Globus pallidus (tissue), 1 donor: ENCODE results near the gene BSPRY.
"Not testable (repeated sequence)": the region's sequence is repeated elsewhere in the genome, so short reads cannot be mapped to it uniquely, and the experiment has no call there.

Source experiments
- DNase-seq: peaks from one replicate; pipeline ENCODE4 v3.0.0-alpha.2; 2015; ENCODE audit warnings: low spot score

BSPRY gene

DNA sequence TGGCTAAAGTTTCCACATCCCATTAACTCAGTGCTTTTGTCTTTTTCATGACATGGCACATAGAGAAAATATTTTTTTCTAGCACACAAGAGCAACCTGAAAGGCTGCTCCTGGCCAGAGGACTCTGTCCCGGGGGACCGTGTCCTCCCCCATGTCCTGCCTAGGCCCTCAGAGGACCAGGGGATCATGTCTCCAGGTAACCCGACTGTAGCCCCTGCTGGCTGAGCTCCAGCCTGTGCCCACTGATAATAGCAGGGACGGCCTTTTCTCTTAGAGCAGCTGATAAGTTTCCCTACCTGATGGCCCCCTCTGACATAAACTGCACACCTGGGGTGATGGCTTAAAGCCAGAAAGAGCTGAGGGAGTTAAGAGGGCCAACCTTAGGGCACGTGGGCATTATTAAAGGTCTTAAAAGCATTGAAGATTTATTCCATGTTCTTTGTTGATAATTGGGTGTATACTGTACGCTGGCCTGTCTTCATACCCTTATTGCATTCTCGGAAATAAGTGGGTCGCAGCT lies 21.5 kb downstream of the BSPRY start:
- DNase-seq: no peak

DNA sequence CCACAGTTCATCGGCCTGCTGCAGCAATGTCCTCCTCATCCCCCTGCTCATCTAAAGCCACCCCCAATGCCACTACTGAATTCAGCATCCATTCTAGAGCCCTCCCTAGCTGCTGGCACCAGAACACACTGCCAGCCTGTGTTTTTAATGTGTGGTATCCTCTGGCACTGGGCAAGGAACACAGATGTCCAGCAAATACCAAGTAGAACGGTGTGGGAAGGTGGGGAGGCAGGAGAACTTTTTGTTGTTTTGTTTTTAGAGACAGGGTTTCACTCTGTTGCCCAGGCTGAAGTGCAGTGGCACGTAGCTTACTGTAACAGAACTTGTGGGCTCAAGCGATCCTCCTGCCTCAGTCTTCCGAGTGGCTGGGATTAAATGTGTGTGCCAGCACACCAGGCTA lies 22.7 kb downstream of the BSPRY start:
- no peak for DNase-seq

DNA sequence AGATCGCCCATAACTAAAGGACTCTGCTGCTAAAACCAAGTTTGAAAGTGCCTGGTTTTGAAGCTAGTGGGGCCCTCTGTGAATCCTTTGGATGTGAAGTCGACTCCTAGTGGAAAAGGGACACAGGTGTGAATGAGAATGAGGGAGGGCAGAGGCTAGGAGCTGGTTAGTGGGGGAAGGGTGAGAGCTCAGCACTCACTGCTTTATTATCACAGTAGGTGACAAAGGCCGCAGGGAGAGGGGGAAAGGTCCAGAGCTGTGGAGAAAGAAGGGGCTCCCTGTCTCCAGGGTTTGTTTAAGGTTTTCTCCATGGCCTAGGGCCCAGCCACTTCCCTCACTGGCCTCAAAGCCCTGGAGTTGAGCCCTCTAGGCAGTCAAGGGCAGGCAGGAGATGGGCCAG lies 23.9 kb downstream of the BSPRY start:
- DNase-seq: no peak

- DNase-seq: no peak
These were observed 24.5 kb downstream of the BSPRY start for GRCh38 chr9:113373676-113374392.

DNA sequence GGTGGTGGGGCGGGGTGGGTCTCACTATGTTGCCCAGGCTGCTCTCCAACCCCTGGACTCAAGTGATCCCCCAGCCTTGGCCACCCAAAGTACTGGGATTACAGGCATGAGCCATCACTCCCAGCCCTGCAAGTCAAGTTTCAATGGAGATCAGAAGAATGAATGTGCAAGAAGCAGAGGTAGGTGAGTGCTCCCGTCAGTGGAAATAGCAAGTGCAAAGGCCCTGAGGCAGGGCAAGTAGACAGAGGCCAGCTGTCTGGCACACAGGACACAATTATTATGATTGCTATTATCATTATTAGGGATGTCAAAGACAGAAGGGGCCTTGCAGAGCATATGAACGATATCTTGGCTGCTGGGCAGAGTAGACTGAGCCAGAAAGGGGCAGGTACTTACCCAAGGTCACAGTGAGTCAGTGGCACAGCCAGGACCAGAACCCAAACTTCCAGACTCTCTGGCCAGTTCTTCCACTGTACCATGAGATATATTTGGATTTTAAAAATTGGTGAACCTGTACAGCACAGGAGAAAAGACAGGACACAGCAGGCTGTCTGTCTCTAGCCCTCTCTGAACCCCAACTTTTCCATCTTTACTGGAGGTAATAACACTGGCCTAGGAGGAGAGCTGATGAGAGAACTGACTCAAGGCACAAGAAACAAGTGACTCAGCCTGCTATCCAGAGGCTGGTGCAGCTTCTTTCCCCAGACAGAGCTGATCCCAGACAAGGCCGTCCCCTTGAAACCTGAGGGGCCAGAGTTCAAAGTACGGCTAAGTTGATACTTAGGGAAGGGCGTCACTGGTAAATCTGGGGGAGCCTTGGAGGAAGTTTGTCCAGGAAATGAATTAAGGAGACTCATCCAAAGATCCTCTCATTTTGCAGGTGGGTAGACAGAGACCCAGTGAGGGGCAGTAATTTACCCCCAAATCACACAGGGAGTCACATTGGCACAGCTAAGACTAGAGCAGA lies 26.0 kb downstream of the BSPRY start:
- DNase-seq: no peak

DNA sequence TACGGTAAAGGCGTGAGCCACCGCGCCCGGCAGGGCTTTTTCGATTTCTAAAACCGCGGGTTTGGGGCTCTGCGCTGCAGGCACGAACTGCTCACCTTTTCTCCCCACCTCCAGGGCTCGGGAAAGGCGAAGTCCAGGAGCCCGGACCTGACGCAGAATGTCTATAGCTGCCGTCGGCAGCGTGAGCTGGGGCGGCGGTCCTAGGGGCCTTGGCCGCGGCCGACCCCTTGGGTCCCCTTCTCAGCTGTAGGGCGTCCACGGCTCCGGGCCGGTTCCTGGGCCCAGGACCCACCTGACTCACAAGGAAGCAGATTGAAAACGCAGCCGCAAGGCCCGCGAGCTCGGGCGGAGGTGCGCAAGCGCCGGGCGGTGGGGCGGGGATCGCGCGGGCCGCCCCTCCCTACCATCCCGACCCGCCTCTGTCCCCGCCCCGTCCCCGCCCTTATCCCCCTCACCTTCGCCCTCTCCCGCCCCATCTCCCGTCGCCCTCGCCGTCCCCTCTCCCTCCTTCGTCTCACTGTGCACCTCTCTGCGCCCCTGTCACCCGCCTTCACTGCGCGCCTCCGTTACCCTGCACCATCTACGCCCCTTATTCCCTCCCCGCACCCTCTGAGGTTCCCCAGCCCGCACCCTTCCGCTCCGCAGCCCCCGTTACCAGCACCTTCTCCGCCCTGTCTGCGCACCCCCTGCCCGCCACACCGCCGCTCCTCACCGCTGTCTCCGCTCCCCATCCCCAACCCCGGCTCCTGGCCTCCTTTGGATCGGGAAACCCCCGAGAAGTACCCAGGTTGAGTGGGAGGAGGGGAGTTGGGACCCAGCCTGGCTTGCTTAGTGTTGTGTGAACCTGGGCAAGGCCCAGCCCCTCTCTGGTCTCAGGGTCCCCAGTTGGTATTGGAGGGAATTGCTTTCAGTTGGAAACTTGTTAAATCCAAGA lies 27.6 kb downstream of the BSPRY start, which contains the start of gene HDHD3:
Gene HDHD3 (minus strand): TSS at position 353 of the 934 bp plus-strand sequence. CDS start 2,632 bp downstream, outside the sequence.
- DNase-seq: peak; percentile 63

DNA sequence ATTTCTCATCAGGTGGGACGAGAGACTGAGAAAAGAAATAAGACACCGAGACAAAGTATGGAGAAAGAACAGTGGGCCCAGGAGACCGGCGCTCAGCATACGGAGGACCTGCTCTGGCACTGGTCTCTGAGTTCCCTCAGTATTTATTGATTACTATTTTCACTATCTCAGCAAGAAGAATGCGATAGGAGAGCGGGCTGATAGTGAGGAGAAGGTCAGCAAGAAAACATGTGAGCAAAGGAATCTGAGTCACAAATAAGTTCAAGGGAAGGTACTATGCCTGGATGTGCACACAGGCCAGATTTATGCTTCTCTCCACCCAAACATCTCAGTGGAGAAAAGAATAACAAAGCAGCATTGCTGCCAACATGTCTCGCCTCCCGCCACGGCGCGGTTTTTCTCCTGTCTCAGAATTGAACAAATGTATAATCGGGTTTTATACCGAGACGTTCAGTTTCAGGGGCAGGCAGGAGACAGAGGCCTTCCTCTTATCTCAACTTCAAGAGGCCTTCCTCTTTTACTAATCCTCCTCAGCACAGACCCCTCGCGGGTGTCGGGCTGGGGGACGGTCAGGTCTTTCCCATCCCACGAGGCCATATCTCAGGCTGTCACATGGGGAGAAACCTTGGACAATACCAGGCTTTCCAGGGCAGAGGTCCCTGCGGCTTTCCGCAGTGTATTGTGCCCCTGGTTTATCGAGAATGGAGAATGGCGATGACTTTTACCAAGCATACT lies 29.9 kb downstream of the BSPRY start:
- DNase-seq: not testable (repeated sequence)

- not testable (repeated sequence) for DNase-seq
These were observed 30.5 kb downstream of the BSPRY start for GRCh38 chr9:113379829-113380210.

- no peak for DNase-seq
These were observed 31.6 kb downstream of the BSPRY start for GRCh38 chr9:113380869-113381378.

- DNase-seq: not testable (repeated sequence)
These were observed 32.1 kb downstream of the BSPRY start for GRCh38 chr9:113381441-113381840.

DNA sequence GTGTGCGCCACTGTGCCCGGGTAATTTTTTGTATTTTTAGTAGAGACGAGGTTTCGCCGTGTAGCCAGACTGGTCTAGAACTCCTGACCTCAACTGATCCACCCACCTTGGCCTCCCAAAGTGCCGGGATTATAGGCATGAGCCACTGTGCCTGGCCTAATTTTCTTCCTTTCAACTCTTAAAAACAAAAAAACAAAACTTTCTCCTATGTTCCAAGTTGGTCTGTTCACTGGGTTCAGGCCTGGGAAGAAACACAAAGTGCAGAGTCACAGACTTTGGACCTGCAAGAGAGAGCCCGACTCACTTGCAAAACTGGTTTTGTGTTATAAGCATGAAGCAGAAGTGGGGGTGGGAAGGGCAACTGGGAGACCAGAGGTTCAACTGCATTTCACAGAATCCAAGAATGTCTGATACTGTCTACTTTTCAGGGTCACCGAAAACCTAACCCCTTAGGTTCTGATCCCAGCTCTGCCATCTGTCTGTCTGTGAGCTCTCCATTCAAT lies 32.6 kb downstream of the BSPRY start:
- DNase-seq: no peak

- no peak for DNase-seq
These were observed 37.4 kb downstream of the BSPRY start for GRCh38 chr9:113386571-113387393.

GRCh38 chr9:113387560-113388230 lies 38.4 kb downstream of the BSPRY start:
- no peak for DNase-seq

- no peak for DNase-seq
These were observed 39.5 kb downstream of the BSPRY start for GRCh38 chr9:113388833-113389232.

DNA sequence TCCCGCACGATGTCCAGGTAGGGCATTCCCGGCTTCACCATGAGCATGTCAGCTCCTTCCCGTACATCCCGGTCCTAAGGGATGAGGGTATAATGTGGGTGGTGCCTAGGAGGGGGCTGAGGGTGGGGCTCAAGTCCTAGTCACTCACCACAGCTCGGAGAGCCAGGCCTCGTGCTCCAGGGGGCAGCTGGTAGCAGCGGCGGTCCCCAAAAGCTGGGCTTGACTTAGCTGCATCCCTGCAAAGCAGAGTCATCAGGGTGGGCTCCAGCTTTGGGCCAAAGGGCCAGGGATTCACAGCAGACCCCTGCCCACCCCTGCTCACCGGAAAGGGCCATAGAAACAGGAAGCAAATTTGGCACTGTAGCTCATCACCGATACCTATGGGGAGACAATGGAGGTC lies 40.1 kb downstream of the BSPRY start:
- no peak for DNase-seq

GRCh38 chr9:113390192-113390960 lies 41.0 kb downstream of the BSPRY start:
- DNase-seq: no peak

GRCh38 chr9:113391917-113392316 lies 42.6 kb downstream of the BSPRY start:
- no peak for DNase-seq

DNA sequence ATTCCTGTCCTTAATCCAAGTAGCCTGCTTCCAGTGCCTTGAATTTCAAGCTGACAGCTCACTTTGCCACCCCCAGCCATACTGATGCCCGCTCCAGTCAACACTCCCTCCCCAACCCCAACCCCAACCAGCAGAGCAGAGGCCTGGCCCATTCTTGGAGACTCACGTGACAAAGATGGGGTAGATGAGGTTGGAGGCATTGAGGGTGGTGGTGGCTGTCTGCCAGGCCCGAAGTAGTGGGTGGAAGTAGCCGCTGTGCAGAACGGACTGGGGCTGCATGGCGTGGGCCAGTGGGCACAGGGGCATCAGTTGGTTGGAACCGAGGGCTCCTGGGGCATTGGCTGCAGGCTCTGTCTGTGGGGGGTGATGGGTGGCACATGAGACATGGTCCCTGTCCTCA lies 43.9 kb downstream of the BSPRY start:
- DNase-seq: peak; percentile 47
